ENCODE data around the gene CSH1.

CSH1 gene

DNA sequence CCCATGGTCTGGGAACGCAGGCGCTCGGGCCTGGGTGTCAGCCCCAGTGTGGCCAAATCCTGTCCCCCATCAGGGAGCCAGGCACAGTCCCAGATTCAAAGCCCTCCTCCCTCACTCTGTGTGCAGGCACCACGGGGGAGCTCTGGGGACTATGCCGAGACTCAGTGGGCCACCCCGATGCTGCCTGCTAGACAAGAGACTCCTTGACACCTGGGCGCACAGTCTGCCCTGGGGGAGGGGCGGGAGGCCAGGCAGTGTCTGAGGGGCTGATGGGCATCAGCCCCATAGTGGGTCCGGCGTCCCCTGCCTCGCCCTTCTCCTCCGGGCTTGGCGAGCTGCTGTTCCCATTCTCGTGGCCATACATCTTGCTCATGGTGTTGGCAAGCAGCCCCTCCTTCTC is 44.2 kb upstream of the CSH1 start:
- no peaks in the 10 kb centered on the region for H3K4me1 ChIP-seq (ENCODE audit: control insufficient read depth, insufficient read depth, low read length)
- no peak overlapping the region for H3K4me3 ChIP-seq (ENCODE audit: low read depth, low read length)
- TF ChIP-seq ZNF837 (tag by site-specific recombination; IDR thresholded peaks at IDR 0.05): no peak
- TF ChIP-seq ZNF670 (tag by site-specific recombination; IDR thresholded peaks at IDR 0.05; ENCODE audit: low read depth): no peak
- no peak for TF ChIP-seq ZNF211 (tag by site-specific recombination; IDR thresholded peaks at IDR 0.05; ENCODE audit: low read depth)
- TF ChIP-seq SETDB1 (IDR thresholded peaks at IDR 0.05; ENCODE audit: insufficient read length, low read length): no peak
- TF ChIP-seq, protein P1, sequence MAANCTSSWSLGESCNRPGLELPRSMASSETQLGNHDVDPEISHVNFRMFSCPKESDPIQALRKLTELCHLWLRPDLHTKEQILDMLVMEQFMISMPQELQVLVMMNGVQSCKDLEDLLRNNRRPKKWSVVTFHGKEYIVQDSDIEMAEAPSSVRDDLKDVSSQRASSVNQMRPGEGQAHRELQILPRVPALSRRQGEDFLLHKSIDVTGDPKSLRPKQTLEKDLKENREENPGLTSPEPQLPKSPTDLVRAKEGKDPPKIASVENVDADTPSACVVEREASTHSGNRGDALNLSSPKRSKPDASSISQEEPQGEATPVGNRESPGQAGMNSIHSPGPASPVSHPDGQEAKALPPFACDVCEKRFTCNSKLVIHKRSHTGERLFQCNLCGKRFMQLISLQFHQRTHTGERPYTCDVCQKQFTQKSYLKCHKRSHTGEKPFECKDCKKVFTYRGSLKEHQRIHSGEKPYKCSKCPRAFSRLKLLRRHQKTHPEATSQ (tag by site-specific recombination; IDR thresholded peaks at IDR 0.05): no peak
- no peak for TF ChIP-seq ZNF341 (tag by site-specific recombination; IDR thresholded peaks at IDR 0.05; ENCODE audit: low read depth)
- TF ChIP-seq, protein P2, sequence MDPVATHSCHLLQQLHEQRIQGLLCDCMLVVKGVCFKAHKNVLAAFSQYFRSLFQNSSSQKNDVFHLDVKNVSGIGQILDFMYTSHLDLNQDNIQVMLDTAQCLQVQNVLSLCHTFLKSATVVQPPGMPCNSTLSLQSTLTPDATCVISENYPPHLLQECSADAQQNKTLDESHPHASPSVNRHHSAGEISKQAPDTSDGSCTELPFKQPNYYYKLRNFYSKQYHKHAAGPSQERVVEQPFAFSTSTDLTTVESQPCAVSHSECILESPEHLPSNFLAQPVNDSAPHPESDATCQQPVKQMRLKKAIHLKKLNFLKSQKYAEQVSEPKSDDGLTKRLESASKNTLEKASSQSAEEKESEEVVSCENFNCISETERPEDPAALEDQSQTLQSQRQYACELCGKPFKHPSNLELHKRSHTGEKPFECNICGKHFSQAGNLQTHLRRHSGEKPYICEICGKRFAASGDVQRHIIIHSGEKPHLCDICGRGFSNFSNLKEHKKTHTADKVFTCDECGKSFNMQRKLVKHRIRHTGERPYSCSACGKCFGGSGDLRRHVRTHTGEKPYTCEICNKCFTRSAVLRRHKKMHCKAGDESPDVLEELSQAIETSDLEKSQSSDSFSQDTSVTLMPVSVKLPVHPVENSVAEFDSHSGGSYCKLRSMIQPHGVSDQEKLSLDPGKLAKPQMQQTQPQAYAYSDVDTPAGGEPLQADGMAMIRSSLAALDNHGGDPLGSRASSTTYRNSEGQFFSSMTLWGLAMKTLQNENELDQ (tag by site-specific recombination; IDR thresholded peaks at IDR 0.05; ENCODE audit: low read depth): no peak
- H3K27ac ChIP-seq (ENCODE audit: extremely low read depth, low read depth, low read length): no peak overlapping the region
- H3K9me3 ChIP-seq (ENCODE audit: control insufficient read depth, insufficient read depth, low read depth, low read length): no peaks in the 10 kb centered on the region
- ChIA-PET POLR2A (no interaction called here), CTCF (interaction anchor here (0.6 kb wide), 1 partner anchor 341 kb away, joined by 3 read pairs; no protein-coding TSS in a partner anchor)
- no peaks in the 10 kb centered on the region for H3K36me3 ChIP-seq (ENCODE audit: control insufficient read depth in 2 of 2, insufficient read depth in 1 of 2, low read length in 2 of 2)

DNA sequence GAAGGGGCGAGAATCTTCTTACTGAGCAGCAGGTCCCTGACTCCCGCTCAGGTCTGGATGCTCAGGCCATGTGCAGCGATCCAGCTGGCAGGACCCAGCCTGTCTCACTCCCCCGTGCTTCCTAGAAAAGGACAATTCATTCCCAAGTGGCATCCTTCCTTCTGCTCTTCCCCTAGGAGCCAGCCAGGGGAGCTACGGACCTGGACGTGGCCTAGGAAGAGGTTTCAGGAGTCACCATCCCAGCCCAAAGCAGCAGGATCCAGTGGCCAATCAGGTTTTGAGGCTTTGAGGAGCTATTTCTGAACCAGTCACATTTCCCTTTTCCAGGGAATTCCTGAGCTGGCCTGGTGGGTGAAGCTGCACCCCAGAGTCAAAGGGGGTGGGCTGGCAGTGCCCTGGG is 43.5 kb upstream of the CSH1 start:
- H3K27ac ChIP-seq (ENCODE audit: extremely low read depth, low read depth, low read length): no peak overlapping the region
- ChIA-PET CTCF (no interaction called here), POLR2A (no interaction called here)
- H3K4me1 ChIP-seq (ENCODE audit: control insufficient read depth, insufficient read depth, low read length): no peaks in the 10 kb centered on the region
- no peak overlapping the region for H3K4me3 ChIP-seq (ENCODE audit: low read depth, low read length)
- H3K9me3 ChIP-seq (ENCODE audit: control insufficient read depth, insufficient read depth, low read depth, low read length): no peaks in the 10 kb centered on the region
- no peaks in the 10 kb centered on the region for H3K36me3 ChIP-seq (ENCODE audit: control insufficient read depth in 2 of 2, insufficient read depth in 1 of 2, low read length in 2 of 2)
- TF ChIP-seq, protein P3, sequence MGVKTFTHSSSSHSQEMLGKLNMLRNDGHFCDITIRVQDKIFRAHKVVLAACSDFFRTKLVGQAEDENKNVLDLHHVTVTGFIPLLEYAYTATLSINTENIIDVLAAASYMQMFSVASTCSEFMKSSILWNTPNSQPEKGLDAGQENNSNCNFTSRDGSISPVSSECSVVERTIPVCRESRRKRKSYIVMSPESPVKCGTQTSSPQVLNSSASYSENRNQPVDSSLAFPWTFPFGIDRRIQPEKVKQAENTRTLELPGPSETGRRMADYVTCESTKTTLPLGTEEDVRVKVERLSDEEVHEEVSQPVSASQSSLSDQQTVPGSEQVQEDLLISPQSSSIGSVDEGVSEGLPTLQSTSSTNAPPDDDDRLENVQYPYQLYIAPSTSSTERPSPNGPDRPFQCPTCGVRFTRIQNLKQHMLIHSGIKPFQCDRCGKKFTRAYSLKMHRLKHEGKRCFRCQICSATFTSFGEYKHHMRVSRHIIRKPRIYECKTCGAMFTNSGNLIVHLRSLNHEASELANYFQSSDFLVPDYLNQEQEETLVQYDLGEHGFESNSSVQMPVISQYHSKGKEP (tag by site-specific recombination; IDR thresholded peaks at IDR 0.05): no peak
- TF ChIP-seq ZNF416 (tag by site-specific recombination; IDR thresholded peaks at IDR 0.05) (no peak), ZBTB48 (tag by site-specific recombination; IDR thresholded peaks at IDR 0.05) (no peak), ZNF138 (tag by site-specific recombination; IDR thresholded peaks at IDR 0.05; ENCODE audit: borderline replicate concordance) (no peak), ZNF16 (tag by site-specific recombination; IDR thresholded peaks at IDR 0.05; ENCODE audit: low read depth) (no peak), ZNF391 (tag by site-specific recombination; IDR thresholded peaks at IDR 0.05; ENCODE audit: borderline replicate concordance, low read depth) (no peak), ZSCAN23 (tag by site-specific recombination; IDR thresholded peaks at IDR 0.05) (no peak)
- TF ChIP-seq, protein P4, sequence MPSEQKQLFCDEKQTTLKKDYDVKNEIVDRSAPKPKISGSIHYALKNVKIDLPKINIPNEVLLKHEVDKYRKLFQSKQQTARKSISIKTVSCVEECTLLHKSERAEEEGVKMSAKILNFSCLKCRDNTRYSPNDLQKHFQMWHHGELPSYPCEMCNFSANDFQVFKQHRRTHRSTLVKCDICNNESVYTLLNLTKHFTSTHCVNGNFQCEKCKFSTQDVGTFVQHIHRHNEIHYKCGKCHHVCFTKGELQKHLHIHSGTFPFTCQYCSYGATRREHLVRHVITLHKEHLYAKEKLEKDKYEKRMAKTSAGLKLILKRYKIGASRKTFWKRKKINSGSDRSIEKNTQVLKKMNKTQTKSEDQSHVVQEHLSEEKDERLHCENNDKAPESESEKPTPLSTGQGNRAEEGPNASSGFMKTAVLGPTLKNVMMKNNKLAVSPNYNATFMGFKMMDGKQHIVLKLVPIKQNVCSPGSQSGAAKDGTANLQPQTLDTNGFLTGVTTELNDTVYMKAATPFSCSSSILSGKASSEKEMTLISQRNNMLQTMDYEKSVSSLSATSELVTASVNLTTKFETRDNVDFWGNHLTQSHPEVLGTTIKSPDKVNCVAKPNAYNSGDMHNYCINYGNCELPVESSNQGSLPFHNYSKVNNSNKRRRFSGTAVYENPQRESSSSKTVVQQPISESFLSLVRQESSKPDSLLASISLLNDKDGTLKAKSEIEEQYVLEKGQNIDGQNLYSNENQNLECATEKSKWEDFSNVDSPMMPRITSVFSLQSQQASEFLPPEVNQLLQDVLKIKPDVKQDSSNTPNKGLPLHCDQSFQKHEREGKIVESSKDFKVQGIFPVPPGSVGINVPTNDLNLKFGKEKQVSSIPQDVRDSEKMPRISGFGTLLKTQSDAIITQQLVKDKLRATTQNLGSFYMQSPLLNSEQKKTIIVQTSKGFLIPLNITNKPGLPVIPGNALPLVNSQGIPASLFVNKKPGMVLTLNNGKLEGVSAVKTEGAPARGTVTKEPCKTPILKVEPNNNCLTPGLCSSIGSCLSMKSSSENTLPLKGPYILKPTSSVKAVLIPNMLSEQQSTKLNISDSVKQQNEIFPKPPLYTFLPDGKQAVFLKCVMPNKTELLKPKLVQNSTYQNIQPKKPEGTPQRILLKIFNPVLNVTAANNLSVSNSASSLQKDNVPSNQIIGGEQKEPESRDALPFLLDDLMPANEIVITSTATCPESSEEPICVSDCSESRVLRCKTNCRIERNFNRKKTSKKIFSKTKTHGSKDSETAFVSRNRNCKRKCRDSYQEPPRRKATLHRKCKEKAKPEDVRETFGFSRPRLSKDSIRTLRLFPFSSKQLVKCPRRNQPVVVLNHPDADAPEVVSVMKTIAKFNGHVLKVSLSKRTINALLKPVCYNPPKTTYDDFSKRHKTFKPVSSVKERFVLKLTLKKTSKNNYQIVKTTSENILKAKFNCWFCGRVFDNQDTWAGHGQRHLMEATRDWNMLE (tag by site-specific recombination; conservative IDR thresholded peaks at IDR 0.05; ENCODE audit: low read depth): no peak
- TF ChIP-seq, protein P5, sequence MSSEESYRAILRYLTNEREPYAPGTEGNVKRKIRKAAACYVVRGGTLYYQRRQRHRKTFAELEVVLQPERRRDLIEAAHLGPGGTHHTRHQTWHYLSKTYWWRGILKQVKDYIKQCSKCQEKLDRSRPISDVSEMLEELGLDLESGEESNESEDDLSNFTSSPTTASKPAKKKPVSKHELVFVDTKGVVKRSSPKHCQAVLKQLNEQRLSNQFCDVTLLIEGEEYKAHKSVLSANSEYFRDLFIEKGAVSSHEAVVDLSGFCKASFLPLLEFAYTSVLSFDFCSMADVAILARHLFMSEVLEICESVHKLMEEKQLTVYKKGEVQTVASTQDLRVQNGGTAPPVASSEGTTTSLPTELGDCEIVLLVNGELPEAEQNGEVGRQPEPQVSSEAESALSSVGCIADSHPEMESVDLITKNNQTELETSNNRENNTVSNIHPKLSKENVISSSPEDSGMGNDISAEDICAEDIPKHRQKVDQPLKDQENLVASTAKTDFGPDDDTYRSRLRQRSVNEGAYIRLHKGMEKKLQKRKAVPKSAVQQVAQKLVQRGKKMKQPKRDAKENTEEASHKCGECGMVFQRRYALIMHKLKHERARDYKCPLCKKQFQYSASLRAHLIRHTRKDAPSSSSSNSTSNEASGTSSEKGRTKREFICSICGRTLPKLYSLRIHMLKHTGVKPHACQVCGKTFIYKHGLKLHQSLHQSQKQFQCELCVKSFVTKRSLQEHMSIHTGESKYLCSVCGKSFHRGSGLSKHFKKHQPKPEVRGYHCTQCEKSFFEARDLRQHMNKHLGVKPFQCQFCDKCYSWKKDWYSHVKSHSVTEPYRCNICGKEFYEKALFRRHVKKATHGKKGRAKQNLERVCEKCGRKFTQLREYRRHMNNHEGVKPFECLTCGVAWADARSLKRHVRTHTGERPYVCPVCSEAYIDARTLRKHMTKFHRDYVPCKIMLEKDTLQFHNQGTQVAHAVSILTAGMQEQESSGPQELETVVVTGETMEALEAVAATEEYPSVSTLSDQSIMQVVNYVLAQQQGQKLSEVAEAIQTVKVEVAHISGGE (tag by site-specific recombination; conservative IDR thresholded peaks at IDR 0.05; ENCODE audit: low read depth): no peak
- TF ChIP-seq, protein P6, sequence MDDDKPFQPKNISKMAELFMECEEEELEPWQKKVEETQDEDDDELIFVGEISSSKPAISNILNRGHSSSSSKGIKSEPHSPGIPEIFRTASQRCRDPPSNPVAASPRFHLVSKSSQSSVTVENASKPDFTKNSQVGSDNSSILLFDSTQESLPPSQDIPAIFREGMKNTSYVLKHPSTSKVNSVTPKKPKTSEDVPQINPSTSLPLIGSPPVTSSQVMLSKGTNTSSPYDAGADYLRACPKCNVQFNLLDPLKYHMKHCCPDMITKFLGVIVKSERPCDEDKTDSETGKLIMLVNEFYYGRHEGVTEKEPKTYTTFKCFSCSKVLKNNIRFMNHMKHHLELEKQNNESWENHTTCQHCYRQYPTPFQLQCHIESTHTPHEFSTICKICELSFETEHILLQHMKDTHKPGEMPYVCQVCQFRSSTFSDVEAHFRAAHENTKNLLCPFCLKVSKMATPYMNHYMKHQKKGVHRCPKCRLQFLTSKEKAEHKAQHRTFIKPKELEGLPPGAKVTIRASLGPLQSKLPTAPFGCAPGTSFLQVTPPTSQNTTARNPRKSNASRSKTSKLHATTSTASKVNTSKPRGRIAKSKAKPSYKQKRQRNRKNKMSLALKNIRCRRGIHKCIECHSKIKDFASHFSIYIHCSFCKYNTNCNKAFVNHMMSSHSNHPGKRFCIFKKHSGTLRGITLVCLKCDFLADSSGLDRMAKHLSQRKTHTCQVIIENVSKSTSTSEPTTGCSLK (tag by site-specific recombination; IDR thresholded peaks at IDR 0.05): no peak

All from HEK293 (cell line).